NT2/D1 (cell line): Measurements from ENCODE around the gene NUP133.
"Not testable (repeated sequence)": the region's sequence is repeated elsewhere in the genome, so short reads cannot be mapped to it uniquely, and the experiment has no call there.

Experiments used
- DNase-seq: peaks from one replicate; pipeline ENCODE4 v3.0.0-alpha.2; 2011; ENCODE audit warnings: low read depth, low spot score
- H3K27me3 ChIP-seq: 2 replicates; pipeline ENCODE4 v1.6.0; 2011; ENCODE audit warnings: mild to moderate bottlenecking; ENCODE audit not compliant: insufficient read length, insufficient read depth
- H3K36me3 ChIP-seq: 2 replicates; pipeline ENCODE4 v1.6.1; 2011; ENCODE audit warnings: mild to moderate bottlenecking, low read length, mixed read lengths; ENCODE audit not compliant: insufficient read depth, insufficient read length
- H3K4me1 ChIP-seq: 2 replicates; pipeline ENCODE4 v1.5.1; 2011; ENCODE audit not compliant: insufficient read depth, insufficient read length
- H3K4me3 ChIP-seq: 2 replicates; pipeline ENCODE4 v1.5.1; 2011; ENCODE audit warnings: low read depth; ENCODE audit not compliant: insufficient read length
- H3K9ac ChIP-seq: 2 replicates; pipeline ENCODE4 v1.6.0; 2011; ENCODE audit warnings: low read depth; ENCODE audit not compliant: insufficient read length
- H3K9me3 ChIP-seq: 2 replicates; pipeline ENCODE4 v1.5.1; 2011; ENCODE audit warnings: mild to moderate bottlenecking, low read length; ENCODE audit not compliant: insufficient read depth
- SUZ12 ChIP-seq: IDR thresholded peaks from 2 replicates; pipeline ENCODE4 v1.6.1; 2011; ENCODE audit not compliant: insufficient read length, insufficient read depth; ENCODE audit errors: extremely low read depth
- YY1 ChIP-seq: IDR thresholded peaks from 2 replicates; pipeline ENCODE4 v1.6.1; 2011; ENCODE audit not compliant: insufficient read length, insufficient read depth
- ZNF274 ChIP-seq: IDR thresholded peaks from 2 replicates; pipeline ENCODE4 v1.6.1; 2011; ENCODE audit warnings: mild to moderate bottlenecking, low read depth, low read length

The NUP133 gene

GRCh38 chr1:229407206-229408026, 100.7 kb downstream of the NUP133 start:
- Histone ChIP-seq H3K4me3 (peak overlapping the region; percentile 63), H3K27me3 (peaks cover 60% of the 10 kb centered on the region)

GRCh38 chr1:229406798-229407197, 101.3 kb downstream of the NUP133 start:
- TF ChIP-seq SUZ12 (no peak), ZNF274 (no peak), YY1 (no peak)
- peaks cover 25% of the 10 kb centered on the region for H3K4me1 ChIP-seq
- no peak for DNase-seq
- H3K9ac ChIP-seq: peak overlapping the region; percentile 81
- H3K27me3 ChIP-seq: peaks cover 63% of the 10 kb centered on the region
- no peaks in the 10 kb centered on the region for H3K36me3 ChIP-seq
- H3K4me3 ChIP-seq: peak overlapping the region; percentile 63
- no peaks in the 10 kb centered on the region for H3K9me3 ChIP-seq

More at GRCh38 chr1:229407206-229408026, 100.7 kb downstream of the NUP133 start:
- H3K9ac ChIP-seq: peak overlapping the region; percentile 81
- no peak for TF ChIP-seq ZNF274
- TF ChIP-seq SUZ12: no peak
- TF ChIP-seq YY1: no peak
- DNase-seq: no peak
- peaks cover 25% of the 10 kb centered on the region for H3K4me1 ChIP-seq
- H3K9me3 ChIP-seq: no peaks in the 10 kb centered on the region
- H3K36me3 ChIP-seq: no peaks in the 10 kb centered on the region

DNA sequence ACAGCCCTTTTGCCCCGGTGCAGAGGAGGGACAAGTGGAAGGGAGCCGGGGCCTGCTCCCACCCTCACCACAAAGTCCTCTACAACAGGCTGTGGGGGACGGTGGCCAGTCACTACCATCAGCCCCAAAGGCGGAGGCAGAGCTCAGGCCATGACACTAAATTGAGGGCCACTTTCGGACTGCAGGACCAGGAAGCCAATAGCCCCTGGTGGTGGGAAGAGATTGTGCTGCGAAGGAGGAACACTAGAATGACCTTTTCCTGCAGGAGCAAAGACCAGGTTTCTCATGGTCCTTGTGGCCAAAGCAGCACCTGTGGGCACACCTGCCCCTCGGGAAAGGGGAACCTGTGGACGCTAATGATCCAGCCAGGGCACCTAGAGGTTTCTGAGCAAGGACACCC, 104.6 kb downstream of the NUP133 start:
- H3K4me1 ChIP-seq: peaks cover 5% of the 10 kb centered on the region
- H3K9ac ChIP-seq: no peak overlapping the region
- DNase-seq: no peak
- H3K9me3 ChIP-seq: no peaks in the 10 kb centered on the region
- H3K4me3 ChIP-seq: no peak overlapping the region
- TF ChIP-seq YY1 (no peak), ZNF274 (no peak), SUZ12 (no peak)
- peaks cover 60% of the 10 kb centered on the region for H3K27me3 ChIP-seq
- H3K36me3 ChIP-seq: no peaks in the 10 kb centered on the region

DNA sequence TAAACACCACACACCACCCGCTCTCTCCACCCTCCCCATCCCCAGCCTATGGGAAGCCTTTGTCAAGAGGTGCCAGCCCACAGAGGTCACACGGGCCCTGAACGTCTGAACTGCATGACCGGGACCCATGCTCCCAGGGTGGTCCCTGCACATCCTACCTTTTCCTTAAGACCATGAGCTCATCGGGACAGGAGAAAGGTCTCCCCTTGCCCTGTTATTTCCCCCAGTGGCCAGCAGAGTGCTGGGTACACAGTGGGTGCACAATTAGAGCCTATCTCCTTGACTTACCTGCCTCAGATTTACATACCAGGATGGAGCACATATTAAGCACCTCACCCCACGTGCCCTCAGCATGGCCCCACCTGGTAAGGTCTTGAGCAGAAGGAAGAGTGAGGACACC, 105.1 kb downstream of the NUP133 start:
- TF ChIP-seq ZNF274 (no peak), SUZ12 (no peak), YY1 (no peak)
- no peaks in the 10 kb centered on the region for H3K4me1 ChIP-seq
- no peak overlapping the region for H3K4me3 ChIP-seq
- no peaks in the 10 kb centered on the region for H3K36me3 ChIP-seq
- H3K9me3 ChIP-seq: no peaks in the 10 kb centered on the region
- no peak for DNase-seq
- no peak overlapping the region for H3K9ac ChIP-seq
- peaks cover 58% of the 10 kb centered on the region for H3K27me3 ChIP-seq

DNA sequence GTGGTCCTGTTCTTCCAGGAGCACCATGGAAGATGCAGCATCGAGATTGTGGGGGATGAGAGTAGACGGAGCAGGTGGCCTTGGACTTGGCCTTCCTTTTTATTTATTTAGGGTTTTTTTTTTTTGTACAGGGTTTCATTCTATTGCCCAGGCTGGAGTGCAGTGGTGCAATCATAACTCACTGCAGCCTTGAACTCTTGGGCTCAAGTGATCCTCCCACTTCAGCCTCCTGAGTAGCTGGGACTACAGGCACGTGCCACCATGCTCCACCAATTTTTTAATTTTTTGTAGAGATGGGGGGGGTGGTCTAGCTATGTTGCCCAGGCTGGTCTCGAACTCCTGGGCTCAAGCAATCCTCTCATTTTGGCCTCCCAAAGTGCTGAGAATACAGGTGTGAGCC, 105.8 kb downstream of the NUP133 start:
- H3K27me3 ChIP-seq: peaks cover 55% of the 10 kb centered on the region
- H3K4me3 ChIP-seq, H3K4me1 ChIP-seq, H3K9ac ChIP-seq, DNase-seq, H3K9me3 ChIP-seq, H3K36me3 ChIP-seq: not testable (repeated sequence)

GRCh38 chr1:229397762-229398161, 110.4 kb downstream of the NUP133 start:
- Histone ChIP-seq H3K4me1 (peaks cover 7% of the 10 kb centered on the region), H3K36me3 (no peaks in the 10 kb centered on the region), H3K27me3 (peaks cover 28% of the 10 kb centered on the region), H3K4me3 (no peak overlapping the region), H3K9ac (no peak overlapping the region), H3K9me3 (no peaks in the 10 kb centered on the region)
- no peak for DNase-seq
- TF ChIP-seq YY1 (no peak), ZNF274 (no peak), SUZ12 (no peak)

- Histone ChIP-seq H3K27me3 (peaks cover 21% of the 10 kb centered on the region), H3K9me3 (no peaks in the 10 kb centered on the region), H3K4me1 (peaks cover 7% of the 10 kb centered on the region), H3K9ac (no peak overlapping the region), H3K36me3 (no peaks in the 10 kb centered on the region), H3K4me3 (no peak overlapping the region)
- DNase-seq: no peak
- no peak for TF ChIP-seq YY1
- TF ChIP-seq SUZ12: no peak
- TF ChIP-seq ZNF274: no peak
Measured at GRCh38 chr1:229396585-229397206, 111.4 kb downstream of the NUP133 start.

GRCh38 chr1:229394517-229394916, 113.6 kb downstream of the NUP133 start:
- H3K27me3 ChIP-seq: peaks cover 19% of the 10 kb centered on the region
- H3K9ac ChIP-seq, DNase-seq: not testable (repeated sequence)

More at GRCh38 chr1:229394517-229394916, 113.6 kb downstream of the NUP133 start:
- H3K36me3 ChIP-seq, H3K4me3 ChIP-seq, H3K9me3 ChIP-seq, H3K4me1 ChIP-seq: not testable (repeated sequence)
